Endometrial microvascular endothelial cells (primary cell): ENCODE results near the gene IL27RA. TPM values are rescaled to one million over a fixed set of nuclear protein-coding genes. Genes with fewer than 3 reads are reported as not detected.

Experiments used
- in situ Hi-C: cut with HindIII; loops from 2 replicates; pipeline ENCODE4 v1.10.0; 2017; ENCODE audit warnings: low sequenced_read_pairs, low pct_unique_long_range_greater_than_20kb; ENCODE audit errors: inconsistent ontology term
- total RNA-seq: library from RNA; depleted of rRNA; stranded (reverse); fragments of >200 nt; gene quantifications from one replicate; pipeline ENCODE4 v1.2.3, GENCODE V29; 2015; ENCODE audit errors: inconsistent ontology term

The IL27RA gene
- total RNA-seq: 17.5 TPM

DNA sequence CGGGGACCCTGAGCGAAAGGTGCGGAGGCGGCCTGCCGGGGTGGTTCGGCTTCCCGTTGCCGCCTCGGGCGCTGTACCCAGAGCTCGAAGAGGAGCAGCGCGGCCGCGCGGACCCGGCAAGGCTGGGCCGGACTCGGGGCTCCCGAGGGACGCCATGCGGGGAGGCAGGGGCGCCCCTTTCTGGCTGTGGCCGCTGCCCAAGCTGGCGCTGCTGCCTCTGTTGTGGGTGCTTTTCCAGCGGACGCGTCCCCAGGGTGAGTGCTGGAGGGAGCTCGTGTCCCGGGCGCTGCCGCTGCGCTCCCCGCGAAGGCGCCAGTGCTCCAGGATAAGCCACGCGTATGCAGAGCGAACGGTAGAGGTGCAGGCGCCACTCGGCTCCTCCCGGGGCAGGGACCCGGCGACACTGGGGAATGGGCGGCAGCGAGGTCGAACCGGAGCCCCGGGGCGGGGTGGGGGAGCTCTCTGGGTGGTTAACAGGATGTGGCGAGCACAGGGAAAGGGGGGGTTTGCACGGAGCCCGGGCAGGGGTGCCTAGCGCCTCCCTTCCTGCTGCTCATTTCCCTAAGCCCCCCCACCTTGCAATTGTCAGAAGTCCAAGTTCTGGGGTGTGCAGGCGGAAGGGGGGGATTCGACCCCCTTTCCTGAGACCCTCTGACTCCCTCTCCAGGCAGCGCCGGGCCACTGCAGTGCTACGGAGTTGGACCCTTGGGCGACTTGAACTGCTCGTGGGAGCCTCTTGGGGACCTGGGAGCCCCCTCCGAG lies at the start of gene IL27RA:
IL27RA (plus strand) TSS at position 44 of the 762 bp plus-strand sequence; CDS start at position 155, 111 bp downstream.
- in situ Hi-C loops: no loop called here

DNA sequence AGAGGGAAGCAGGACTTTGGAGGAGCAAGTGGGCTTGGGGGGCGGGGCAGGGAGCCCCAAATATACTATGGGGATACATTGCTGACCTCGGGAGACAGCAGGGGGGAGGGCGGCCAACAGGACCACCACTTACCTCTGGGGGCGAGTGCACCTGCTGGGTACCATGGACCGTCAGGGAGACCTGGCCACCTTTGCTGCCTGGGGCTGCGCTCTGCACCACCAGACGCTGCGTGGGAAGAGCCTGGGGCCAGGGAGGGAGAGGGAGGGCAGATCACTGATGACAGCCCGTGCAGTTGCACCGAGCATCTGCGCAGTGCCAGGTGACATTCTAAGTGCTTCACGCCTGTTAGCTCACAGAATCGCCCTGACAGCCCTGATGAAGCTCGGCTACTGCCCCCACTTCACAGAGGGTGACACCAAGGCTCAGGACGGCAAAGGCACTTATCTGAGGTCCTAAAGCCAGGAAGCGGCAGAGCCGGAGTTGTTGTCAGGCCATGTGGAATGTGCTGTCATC lies 49.5 kb upstream of the IL27RA start:
- in situ Hi-C loops: no loop called here

DNA sequence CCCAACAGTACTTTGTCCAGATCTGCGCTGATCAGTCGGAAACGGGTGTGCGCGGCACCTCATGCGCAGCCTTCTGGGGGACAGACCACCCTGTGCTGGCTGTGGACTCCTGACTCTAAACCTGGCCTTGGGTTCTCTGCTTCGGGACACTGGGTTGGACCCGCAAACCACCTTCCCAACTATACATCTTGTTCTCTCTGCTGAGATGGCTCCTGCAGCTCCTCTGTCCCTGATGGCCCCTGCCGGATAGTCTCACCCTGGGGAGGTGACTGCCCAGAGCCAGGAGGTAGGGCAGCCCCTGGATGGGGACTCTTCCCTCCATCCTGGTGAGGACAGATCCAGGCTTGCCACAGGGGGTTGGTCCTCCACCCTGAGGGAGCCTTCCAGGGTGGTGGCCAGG lies 48.8 kb upstream of the IL27RA start:
- in situ Hi-C loops: no loop called here

DNA sequence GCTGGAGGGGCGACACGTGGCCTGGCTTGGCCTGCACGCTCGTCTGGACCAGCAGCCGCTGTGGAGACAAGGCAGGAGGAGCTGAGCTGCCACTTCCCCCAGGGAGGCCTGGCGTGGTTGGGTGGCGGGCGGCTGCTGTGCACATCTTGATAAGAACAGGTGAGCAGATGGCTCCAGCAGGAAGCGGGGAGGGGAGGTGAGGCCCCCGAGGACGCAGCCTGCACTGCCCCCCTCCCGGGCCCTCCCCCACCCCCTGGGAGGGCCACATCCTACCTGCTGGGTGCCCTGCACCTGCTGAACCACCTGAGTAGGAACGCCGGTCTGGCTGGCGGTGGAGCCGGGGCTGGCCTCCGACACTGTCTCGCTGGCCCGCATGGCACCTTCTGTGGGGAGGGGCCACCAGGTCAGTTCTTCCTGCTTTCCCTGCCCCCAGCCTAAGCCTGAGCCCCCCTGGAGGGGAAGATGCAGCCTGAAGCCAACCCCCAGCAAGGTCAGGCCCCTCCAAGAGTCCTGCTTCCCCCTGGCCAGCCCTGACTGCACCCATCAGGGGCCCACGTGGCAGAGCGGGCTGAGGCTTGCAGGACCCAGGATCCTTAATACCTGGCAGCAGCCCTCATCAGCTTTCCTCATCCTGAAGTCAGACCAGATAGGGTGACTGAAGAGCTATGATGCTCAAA lies 48.2 kb upstream of the IL27RA start:
- in situ Hi-C loops: no loop called here

DNA sequence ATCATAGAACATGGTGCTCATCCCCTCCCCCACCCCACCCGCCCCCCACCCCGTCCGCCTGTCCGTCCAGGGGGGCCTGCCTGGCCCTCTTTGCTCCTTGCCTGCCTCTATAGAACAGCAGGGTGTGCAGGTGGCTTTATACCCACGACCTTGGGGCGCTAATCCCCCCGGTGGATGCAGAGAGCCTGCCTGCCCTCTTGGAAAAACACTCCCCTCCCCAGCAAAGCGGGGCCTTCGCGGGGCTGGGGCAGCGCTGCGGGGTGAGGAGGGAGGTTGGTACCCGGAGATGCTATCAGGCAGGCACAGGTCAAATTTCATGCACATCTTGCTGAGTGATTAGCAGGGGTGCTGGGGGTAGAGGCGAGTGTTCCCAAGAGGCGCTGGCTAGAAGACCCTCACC lies 47.4 kb upstream of the IL27RA start:
- in situ Hi-C loops: no loop called here

DNA sequence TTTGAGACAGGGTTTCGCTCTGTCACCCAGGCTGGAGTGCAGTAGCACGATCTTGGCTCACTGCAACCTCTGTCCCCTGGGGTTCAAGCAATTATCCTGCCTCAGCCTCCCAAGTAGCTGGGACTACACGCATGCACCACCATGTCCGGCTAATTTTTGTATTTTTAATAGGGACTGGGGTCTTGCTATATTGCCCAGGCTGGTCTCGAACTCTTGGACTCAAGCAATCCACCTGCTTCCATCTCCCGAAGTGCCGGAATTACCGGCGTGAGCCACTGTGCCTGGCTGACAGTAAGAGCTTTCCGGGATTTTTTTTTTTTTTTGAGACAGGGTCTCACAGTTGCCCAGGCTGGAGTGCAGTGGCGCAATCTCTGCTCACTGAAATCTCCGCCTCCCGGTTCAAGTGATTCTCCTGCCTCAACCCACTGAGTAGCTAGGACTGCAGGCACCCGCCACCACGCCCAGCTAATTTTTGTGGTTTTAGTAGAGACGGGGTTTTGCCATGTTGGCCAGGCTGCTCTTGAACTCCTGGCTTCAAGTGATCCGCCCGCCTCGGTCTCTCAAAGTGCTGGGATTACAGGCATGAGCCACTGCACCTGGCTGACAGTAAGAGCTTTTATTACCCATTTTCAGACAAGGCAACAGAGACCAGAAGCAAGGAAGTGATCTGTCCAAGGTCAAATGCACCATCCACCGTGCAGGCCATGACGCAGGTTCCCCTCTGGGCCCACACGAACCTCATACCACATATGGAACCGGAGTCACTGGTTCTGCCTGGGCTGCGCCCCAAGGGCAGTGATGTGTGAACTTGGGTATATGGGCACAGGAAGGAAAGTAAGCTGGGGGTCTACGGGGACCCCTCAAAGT lies 46.5 kb upstream of the IL27RA start:
- in situ Hi-C loops: no loop called here

DNA sequence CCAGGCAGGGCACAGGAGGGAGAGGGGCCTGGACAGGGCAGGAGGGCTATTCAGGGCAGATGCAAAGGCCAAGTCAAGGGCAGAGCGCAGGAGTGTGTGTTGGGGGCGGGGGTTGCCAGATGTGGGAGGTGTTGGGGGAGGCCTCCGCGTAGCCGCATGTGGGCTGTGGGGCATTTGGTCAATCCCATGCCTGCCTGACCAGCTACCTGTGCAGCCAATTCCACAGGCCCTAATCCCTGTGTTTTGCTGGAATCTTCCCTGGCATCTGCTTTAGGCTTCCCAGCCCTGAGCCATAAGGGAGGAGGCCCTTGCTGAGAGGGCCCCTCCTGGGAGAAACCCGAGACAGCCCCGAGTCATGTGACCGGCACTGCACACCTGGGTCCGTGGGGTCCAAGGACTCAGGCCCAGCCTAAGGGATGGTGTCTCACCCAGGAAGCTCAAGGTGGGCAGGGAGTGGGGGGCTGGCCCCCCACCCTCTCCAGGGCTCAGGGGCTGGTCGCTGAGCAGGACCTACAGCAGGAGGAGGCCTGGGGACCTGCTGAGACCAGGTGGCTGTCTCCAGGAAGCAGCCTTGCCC lies 45.7 kb upstream of the IL27RA start:
- in situ Hi-C loops: no loop called here

DNA sequence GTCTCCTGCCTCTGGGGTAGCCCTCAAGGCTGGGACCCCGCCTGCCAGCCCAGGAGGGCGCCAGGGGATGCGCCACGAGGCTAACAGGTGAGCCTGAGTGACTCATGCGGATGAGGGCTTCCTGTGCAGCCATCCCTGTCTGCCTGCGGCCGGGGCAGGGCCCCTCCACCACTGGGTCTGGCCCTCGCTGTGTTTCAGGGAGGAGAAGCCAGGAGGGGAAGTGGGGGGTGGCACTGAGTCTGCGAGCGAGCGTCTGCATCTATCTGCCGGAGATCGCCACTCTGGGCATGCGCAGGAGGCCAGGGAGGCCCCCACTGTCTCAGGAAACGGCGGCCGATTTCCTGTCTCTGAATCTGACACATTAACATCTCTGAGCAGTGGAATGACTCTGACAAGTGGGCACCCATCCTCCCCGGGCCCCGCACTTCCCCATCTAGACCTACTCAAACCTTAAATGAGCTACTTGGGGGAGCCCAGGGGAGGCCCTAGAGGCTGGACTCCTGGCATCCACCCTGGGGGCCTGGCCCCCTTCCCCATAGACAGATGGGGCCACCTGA lies 45.1 kb upstream of the IL27RA start:
- in situ Hi-C loops: no loop called here

DNA sequence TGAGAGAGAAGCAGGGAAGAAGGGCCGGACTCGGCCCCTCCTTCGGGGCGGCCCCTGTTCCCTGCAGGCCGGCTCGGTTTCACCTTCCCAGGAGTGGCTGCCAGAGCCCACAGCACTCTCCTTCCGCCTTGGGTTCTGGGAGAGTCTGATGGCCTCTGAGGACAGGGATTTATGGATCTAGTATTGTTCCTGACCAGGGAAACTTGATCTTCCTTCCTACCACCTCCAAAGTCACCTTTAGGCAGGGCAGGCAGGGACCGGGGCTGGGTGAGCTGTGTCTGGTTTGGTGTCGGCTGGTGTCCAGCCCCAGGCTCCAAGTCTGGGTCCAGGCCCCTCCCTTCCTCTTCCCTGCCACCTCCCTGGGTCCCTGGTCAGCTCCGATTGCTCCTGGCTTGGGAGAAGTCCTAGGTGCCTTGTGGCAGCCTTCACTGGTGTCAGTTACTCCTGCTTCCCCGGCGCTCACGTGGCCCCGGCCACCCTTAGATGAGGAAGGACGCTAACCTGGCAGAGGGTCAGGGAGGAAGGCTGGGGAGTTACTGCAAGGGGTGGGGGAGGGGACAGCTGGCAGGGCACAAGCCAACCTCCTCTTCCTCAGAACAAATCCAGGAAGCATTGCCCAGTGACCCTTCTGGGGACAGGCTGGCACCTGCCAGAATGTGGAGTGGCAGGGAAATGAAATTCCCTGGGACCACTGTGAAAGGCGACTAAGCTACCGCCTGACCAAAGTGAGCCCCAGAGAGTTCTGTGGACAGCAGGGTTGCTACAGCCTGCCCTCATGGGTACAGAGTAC lies 44.3 kb upstream of the IL27RA start:
- in situ Hi-C loops: no loop called here

DNA sequence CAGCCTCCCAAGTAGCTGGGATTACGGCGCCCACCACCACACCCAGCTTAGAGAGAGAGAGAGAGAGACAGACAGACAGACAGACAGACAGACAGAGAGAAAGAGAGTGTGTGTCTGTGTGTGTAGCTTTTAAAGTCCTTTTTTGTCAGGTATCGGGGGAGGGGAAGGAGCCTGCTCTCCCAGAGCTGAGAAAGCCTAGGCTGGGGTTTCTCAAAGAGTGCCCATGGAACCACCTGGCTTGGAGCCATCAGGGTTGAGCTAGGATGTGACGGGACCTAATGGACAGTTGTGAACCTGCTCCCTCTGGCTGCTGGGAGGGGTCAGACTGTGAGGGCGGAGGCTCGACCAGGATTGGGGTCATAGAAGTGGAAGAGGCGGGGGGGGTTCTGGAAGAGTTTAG lies 42.1 kb upstream of the IL27RA start:
- in situ Hi-C loops: no loop called here

DNA sequence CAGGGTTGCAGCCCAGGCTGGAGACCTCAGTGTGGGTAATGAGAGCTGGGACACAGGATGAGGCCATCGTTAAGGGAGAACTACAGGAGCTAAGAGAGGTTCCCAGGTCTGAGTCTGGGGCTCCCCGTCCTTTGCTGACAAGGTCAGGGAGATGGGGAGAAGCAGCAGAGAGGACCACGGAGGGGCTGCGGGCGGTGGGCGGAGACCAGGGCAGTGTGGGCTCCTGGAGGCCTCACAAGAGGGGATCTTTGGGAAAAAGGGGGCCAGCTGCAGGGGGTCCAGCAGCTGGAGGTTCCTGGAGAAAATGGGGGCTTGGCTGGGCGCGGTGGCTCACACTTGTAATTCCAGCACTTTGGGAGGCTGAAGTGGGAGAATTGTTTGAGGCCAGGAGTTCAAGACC lies 41.5 kb upstream of the IL27RA start:
- in situ Hi-C loops: no loop called here

DNA sequence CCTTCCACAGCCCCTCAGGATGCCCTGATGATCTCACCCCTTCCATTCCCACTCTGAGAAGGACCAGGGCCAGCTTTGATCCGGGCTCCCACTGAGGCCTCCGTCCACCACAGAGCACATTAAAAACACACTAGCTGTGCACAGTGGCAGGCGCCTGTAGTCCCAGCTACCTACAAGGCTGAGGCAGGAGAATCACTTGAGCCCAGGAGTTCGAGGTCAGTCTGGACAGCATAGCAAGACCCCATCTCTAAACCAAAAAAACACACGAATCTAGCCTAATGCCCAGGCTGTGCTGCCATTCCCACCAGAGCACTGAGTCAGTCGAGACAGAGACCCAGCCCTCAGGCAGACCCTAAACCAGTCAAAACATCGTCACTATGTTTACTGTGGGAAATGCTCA lies 39.5 kb upstream of the IL27RA start:
- in situ Hi-C loops: no loop called here

DNA sequence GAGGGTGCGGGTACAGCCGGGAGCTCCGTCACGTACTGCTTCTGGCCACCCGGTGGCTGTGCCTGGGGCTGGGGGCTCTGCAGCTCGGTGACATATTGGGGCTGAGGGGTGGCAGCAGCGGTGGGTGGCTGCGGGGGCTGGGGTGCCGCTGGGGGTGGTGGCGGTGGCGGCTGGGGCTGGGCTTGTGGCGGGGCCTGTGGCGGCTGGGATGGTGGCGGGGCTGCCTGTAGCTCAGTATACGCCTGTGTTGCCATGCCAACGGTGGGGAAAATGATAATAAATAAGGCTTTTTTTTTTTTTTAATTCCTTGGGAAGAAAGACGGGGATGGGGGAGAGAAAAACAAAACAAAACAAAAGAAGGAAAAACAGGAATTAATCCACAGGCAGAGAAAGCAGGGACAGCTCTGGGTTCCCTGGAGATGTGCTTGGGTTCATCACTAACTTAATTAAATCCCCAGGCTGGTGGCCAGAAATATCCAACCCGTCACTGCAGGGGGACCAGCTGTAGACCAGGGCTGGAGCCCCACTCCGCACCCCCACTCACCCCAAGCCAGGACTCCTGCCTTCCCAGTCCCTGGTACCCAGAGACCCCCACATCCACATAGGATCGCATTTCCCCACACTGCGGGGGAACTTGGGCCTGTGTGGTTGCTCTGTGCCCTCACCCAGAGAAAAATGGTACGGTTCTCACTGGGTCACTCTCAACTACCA lies 37.8 kb upstream of the IL27RA start:
- in situ Hi-C loops: no loop called here

DNA sequence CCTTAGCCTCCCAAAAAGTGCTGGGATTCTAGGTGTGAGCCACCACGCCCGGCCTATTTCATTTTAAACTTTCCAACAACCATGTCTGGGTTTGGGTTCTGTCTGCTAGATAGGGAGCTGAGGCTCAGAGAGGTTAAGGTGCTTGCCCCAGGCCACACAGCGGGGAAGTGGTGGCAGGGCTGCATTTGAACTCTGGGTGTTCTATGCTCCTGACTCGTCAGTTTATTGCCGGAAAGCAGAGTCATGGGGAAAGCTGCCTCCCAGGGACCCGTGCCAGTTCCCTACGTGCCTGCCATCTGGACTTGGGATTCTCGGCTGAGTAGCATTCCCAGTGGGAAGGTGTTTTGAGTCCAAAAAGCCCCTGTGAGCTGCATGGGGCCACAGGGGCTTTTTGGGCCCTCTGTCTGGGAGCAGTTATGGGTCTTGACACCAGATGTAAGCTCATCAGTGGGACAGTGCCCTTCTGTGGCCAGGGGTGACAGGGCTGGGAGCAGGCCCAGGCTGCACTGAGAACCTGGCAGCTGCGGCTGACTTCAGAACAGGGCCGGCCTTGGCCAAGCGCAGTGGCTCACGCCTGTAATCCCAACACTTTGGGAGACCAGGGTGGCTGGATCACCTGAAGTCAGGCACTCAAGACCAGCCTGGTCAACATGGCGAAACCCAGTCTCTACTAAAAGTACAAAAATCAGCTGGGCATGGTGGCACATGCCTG lies 36.4 kb upstream of the IL27RA start:
- in situ Hi-C loops: no loop called here

DNA sequence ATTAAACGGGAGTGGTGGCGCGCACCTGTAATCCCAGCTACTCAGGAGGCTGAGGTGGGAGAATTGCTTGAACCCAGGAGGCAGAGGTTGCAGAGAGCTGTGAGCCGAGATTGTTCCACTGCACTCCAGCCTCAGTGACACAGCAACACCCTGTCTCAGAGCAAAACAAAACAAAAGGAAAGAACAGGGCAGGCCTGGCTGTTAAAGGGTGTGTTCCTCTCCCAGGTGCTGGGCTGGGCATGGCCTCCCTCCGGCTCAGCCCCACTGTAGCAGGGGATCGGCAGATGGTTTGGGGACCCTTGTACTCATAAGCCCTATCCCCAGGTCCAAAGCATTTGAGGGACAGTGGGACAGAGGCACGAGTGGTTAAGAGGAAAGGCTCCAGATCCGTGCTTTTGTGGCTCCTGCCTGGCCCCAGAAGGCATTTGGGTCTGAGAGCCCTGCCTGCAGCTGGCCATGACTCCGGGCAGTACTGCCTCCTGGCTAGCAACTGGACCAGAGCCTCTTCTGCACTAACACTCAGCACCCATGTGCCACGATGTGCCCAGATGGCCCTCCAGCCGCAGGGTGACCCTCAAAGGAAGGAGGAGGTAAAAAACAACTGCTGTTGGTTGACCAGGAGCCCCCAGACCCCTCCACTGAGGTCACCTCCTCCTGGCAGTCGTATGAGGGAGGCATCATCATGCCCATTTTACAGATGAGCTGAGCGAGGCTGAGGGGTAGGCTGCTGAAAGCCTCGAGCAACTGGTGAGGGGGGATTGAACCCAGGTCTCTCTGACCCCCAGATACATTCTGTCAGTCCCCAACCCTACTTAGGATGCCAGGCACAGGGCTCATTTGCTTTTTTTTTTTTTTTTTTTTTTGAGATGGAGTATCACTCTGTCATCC lies 35.4 kb upstream of the IL27RA start:
- in situ Hi-C loops: no loop called here
